HG03175 (cell line): Measurements from ENCODE around the gene TPM4.

ENCODE experiments used
- ATAC-seq: cut with Tn5 transposase; IDR thresholded peaks from one replicate; pipeline ENCODE4 v1.9.1; 2021; ENCODE audit warnings: mild to moderate bottlenecking, moderate library complexity; ENCODE audit not compliant: unreplicated experiment

Gene TPM4

DNA sequence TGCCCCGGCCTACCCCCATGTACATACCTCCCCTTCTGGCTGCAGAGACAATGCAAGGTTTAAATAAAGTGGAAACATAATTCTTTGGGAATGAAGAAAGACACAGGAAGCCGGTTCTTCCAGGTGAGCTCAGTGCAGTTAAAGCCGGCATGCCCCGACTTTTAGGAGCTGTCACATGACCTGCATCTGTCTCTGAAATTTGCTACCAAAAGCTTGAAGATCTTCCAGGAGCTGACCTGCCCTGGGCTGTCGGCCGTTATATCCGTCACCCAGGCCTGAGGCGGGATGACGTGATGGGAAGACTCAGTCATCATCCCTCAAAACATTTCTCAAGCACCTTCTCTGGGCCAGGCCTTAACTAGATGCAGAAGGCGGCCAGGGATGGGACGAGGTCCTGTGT lies 45.7 kb downstream of the TPM4 start:
- ATAC-seq, result no peak

- no peak for ATAC-seq
These were observed 48.7 kb downstream of the TPM4 start for GRCh38 chr19:16124953-16125352.

- ATAC-seq, result no peak
These were observed 49.6 kb downstream of the TPM4 start for GRCh38 chr19:16125737-16126495.

GRCh38 chr19:16127080-16127479 lies 50.8 kb downstream of the TPM4 start:
- no peak for ATAC-seq

- no peak for ATAC-seq
These were observed 51.6 kb downstream of the TPM4 start for GRCh38 chr19:16127776-16128371.

- no peak for ATAC-seq
These were observed 55.4 kb downstream of the TPM4 start for GRCh38 chr19:16131648-16132047.

GRCh38 chr19:16133818-16134217 lies 57.5 kb downstream of the TPM4 start:
- no peak for ATAC-seq

- no peak for ATAC-seq
These were observed 58.2 kb downstream of the TPM4 start for GRCh38 chr19:16134510-16134909.

GRCh38 chr19:16135430-16136127 lies 59.3 kb downstream of the TPM4 start:
- no peak for ATAC-seq

GRCh38 chr19:16136185-16136999 lies 60.1 kb downstream of the TPM4 start:
- ATAC-seq, result no peak

- ATAC-seq, result no peak
These were observed 63.5 kb downstream of the TPM4 start for GRCh38 chr19:16139752-16140151.

- ATAC-seq, result peak; percentile 42
These were observed 64.7 kb downstream of the TPM4 start for GRCh38 chr19:16141043-16141442.

DNA sequence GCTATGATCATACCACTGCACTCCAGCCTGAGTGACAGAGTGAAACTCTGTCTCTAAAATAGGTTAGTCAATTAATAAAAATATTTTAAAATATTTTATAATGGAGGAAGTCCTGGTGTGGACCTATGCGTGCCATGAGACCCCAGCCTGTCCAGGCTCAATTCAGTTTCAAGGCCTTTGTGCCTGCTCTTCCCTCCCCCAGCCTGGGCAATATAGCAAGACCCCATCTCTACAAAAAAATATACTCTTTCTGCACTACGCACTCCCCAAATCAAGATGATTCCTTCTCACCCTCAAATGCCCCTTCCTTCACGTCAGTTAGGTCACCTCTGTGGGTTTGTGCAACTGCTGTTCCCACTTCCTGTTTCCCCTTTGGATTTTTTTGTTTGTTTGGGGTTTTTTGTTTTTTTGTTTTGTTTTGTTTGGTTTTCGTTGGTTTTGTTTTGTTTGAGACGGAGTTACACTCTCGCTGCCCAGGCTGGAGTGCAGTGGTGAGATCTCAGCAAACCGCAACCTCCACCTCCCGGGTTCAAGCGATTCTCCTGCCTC lies 65.8 kb downstream of the TPM4 start:
- ATAC-seq, result no peak

- ATAC-seq, result no peak
These were observed 67.3 kb downstream of the TPM4 start, which contains the start of gene HSH2D for GRCh38 chr19:16143399-16144215. Gene HSH2D, plus strand, starts transcription at chr19:16143685. Its CDS starts 5,066 bp downstream, at chr19:16148751.

DNA sequence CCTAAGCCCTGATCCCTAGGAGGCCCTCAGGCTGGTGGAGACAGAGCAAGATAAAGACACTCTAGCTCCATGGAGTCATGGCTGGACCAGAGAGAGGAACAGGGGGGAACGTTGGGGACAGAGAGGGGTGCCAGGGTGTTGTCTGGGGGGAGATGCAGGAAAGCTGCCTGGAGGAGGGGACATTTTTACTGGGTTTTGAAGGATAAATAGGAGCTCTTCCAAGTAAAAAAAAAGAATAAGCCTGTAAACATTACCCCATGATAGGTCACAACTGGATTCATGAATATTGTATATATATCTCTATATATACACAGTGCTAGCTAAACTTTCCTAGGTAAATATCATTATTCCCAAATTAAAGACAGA lies 67.9 kb downstream of the TPM4 start:
- no peak for ATAC-seq

DNA sequence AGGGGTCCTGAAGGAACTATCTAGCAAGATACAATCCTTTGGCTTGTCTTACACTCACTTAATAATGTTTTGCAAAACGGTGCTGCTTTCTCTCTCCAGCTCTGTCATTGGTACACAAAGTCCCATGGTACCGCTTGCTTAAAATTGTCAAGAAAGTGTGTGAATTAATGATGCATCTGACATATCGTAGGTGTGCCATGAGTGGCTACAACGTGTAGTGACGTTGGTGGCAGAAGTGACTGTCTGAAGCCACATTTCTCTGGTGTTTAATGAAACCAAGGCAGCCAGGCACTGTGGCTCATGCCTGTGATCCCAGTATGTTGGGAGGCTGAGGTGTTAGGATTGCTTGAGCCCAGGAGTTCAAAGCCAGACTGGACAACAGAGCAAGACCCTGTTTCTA lies 69.8 kb downstream of the TPM4 start:
- no peak for ATAC-seq

- no peak for ATAC-seq
These were observed 72.3 kb downstream of the TPM4 start for GRCh38 chr19:16148443-16149229.
